ENCODE measurements around the gene LRIG1.

Gene LRIG1

GRCh38 chr3:66380200-66380932 is 120.5 kb downstream of the LRIG1 start:
- DNase-seq: no peak

- no peak for DNase-seq
Observed at GRCh38 chr3:66379565-66379964, 121.3 kb downstream of the LRIG1 start.

GRCh38 chr3:66378256-66378655 is 122.6 kb downstream of the LRIG1 start:
- peak; percentile 60 for DNase-seq

GRCh38 chr3:66377800-66378199 is 123.0 kb downstream of the LRIG1 start:
- DNase-seq: peak; percentile 12

- DNase-seq: no peak
Observed at GRCh38 chr3:66376568-66376967, 124.3 kb downstream of the LRIG1 start.

GRCh38 chr3:66372681-66373350 is 128.0 kb downstream of the LRIG1 start:
- peak; percentile 57 for DNase-seq

- DNase-seq: no peak
Observed at GRCh38 chr3:66371432-66371831, 129.4 kb downstream of the LRIG1 start.

- DNase-seq: no peak
Observed at GRCh38 chr3:66370179-66370578, 130.6 kb downstream of the LRIG1 start.

- no peak for DNase-seq
Observed at GRCh38 chr3:66367979-66368378, 132.8 kb downstream of the LRIG1 start.

- DNase-seq: no peak
Observed at GRCh38 chr3:66366747-66367146, 134.1 kb downstream of the LRIG1 start.

- DNase-seq: no peak
Observed at GRCh38 chr3:66365080-66365479, 135.7 kb downstream of the LRIG1 start.

- no peak for DNase-seq
Observed at GRCh38 chr3:66363148-66363547, 137.7 kb downstream of the LRIG1 start.

- DNase-seq: no peak
Observed at GRCh38 chr3:66362541-66362941, 138.3 kb downstream of the LRIG1 start.

- DNase-seq: no peak
Observed at GRCh38 chr3:66361356-66361755, 139.5 kb downstream of the LRIG1 start.

GRCh38 chr3:66355997-66356396 is 144.8 kb downstream of the LRIG1 start:
- DNase-seq: no peak

- DNase-seq: no peak
Observed at GRCh38 chr3:66355394-66355793, 145.4 kb downstream of the LRIG1 start.

GRCh38 chr3:66354001-66354400 is 146.8 kb downstream of the LRIG1 start:
- no peak for DNase-seq

GRCh38 chr3:66353530-66353929 is 147.3 kb downstream of the LRIG1 start:
- DNase-seq: no peak

- DNase-seq: no peak
Observed at GRCh38 chr3:66353039-66353438, 147.8 kb downstream of the LRIG1 start.

- DNase-seq: no peak
Observed at GRCh38 chr3:66350601-66351000, 150.2 kb downstream of the LRIG1 start.

- DNase-seq: no peak
Observed at GRCh38 chr3:66348704-66349103, 152.1 kb downstream of the LRIG1 start.

- DNase-seq: no peak
Observed at GRCh38 chr3:66344848-66345578, 155.8 kb downstream of the LRIG1 start.

GRCh38 chr3:66344391-66344811 is 156.4 kb downstream of the LRIG1 start:
- DNase-seq: no peak

Data from CD4-positive, alpha-beta T cell treated with Interleukin-17A for 4 hours (primary cell).